Caco-2 (cell line): ENCODE data around the gene SLC19A1. TPM values are rescaled to one million over a fixed set of nuclear protein-coding genes. Genes with fewer than 3 reads are reported as not detected.
A peak's percentile ranks its signal among the peaks of the same experiment; 100 is the strongest.

Source experiments
- BruUV-seq: library from RNA; stranded (reverse); fragments of 400-500 nt; replicated peaks from 2 replicates; lab custom pipeline; 2021; lab: Mats Ljungman, UMichigan
- CTCF ChIA-PET: fragments of 300-600 bp; sonication (Branson Sonifier 250); formaldehyde crosslinking; loops from one replicate; lab custom pipeline; 2022; ENCODE audit warnings: antibody characterized with exemption; lab: Charles Lee
- POLR2A ChIA-PET: fragments of 300-600 bp; sonication (Branson Sonifier 250); formaldehyde crosslinking; loops from one replicate; lab custom pipeline; 2022; ENCODE audit warnings: antibody characterized with exemption; lab: Charles Lee
- DNase-seq, 2 experiments: peaks; one replicate each; pipeline versions ENCODE4 v3.0.0 to v3.0.0-alpha.2; 2020 to 2022
- H3K27me3 ChIP-seq: replicated peaks from 2 replicates; pipeline ENCODE4 v1.6.0; 2011; ENCODE audit warnings: low read length; ENCODE audit not compliant: control insufficient read depth, insufficient read depth
- H3K36me3 ChIP-seq: 2 replicates; pipeline ENCODE4 v1.5.1; 2011; ENCODE audit warnings: low read length; ENCODE audit not compliant: control insufficient read depth, insufficient read depth
- H3K4me1 ChIP-seq: fragments of 250-450 bp; sonication (Bioruptor Pico); 2 replicates; pipeline ENCODE4 v1.5.1; 2020; ENCODE audit warnings: mild to moderate bottlenecking
- H3K4me3 ChIP-seq: 2 replicates; pipeline ENCODE4 v1.5.1; 2011; ENCODE audit warnings: low read depth, mild to moderate bottlenecking, control low read depth, low read length
- H3K9me3 ChIP-seq: fragments of 250-450 bp; sonication (Bioruptor Pico); 2 replicates; pipeline ENCODE4 v1.5.1; 2020; ENCODE audit warnings: mild to moderate bottlenecking, moderate library complexity
- H3K27ac Mint-ChIP-seq: one replicate; pipeline ENCODE4 v1.8.0; 2022; ENCODE audit warnings: mixed read lengths; ENCODE audit not compliant: unreplicated experiment
- H3K27me3 Mint-ChIP-seq: one replicate; pipeline ENCODE4 v1.8.0; 2022; ENCODE audit warnings: mixed read lengths; ENCODE audit not compliant: insufficient read depth, unreplicated experiment
- H3K36me3 Mint-ChIP-seq: one replicate; pipeline ENCODE4 v1.8.0; 2022; ENCODE audit warnings: mild to moderate bottlenecking, mixed read lengths; ENCODE audit not compliant: insufficient read depth, unreplicated experiment
- H3K4me1 Mint-ChIP-seq: one replicate; pipeline ENCODE4 v1.8.0; 2022; ENCODE audit warnings: low read depth, mixed read lengths; ENCODE audit not compliant: unreplicated experiment
- H3K4me3 Mint-ChIP-seq: one replicate; pipeline ENCODE4 v1.8.0; 2022; ENCODE audit warnings: mild to moderate bottlenecking, moderate library complexity, mixed read lengths; ENCODE audit not compliant: unreplicated experiment
- H3K9me3 Mint-ChIP-seq: one replicate; pipeline ENCODE4 v1.8.0; 2022; ENCODE audit warnings: mixed read lengths; ENCODE audit not compliant: unreplicated experiment
- intact Hi-C: fragments of 100-400 bp; cut with micrococcal nuclease; formaldehyde crosslinking; loops from one replicate; pipeline ENCODE4 v1.10.0; 2022; ENCODE audit not compliant: unreplicated experiment
- total RNA-seq: library from RNA; stranded (reverse); gene quantifications from 2 replicates; pipeline ENCODE4 v1.2.3, GENCODE V29; 2022
- TF ChIP-seq, protein P1 (sequence below), 2 experiments: fragments of 200-600 bp in 1 of 2; IDR thresholded peaks; 1 replicate in 1 of 2; 2 replicates in 1 of 2; pipeline versions ENCODE4 v1.5.1 to v1.8.0; 2011 to 2022; ENCODE audit warnings: antibody characterized with exemption in 1 of 2, control low read depth in 1 of 2, inconsistent platforms in 1 of 2, low read depth in 1 of 2, low read length in 1 of 2, mild to moderate bottlenecking in 1 of 2, moderate library complexity in 1 of 2; ENCODE audit not compliant: insufficient read depth in 1 of 2, severe bottlenecking in 1 of 2, unreplicated experiment in 1 of 2

The SLC19A1 gene
- total RNA-seq, 1 experiment from 2014 or later, result 45.4 TPM

GRCh38 chr21:45510466-45510955, 31.7 kb downstream of the SLC19A1 start:
- DNase-seq, result no peak
- peaks cover 11% of the 10 kb centered on the region for H3K4me1 Mint-ChIP-seq
- H3K4me3 ChIP-seq, result no peak overlapping the region
- intact Hi-C loops, result no loop called here
- H3K27me3 Mint-ChIP-seq, result no peaks in the 10 kb centered on the region
- no peak overlapping the region for H3K4me3 Mint-ChIP-seq
- no peak overlapping the region for H3K27ac Mint-ChIP-seq
- H3K36me3 ChIP-seq, result no peaks in the 10 kb centered on the region; the same call in 1 of the 2 replicates
- H3K4me1 ChIP-seq, result peaks cover 6% of the 10 kb centered on the region; the same call in 1 of the 2 replicates
- TF ChIP-seq, protein P1, sequence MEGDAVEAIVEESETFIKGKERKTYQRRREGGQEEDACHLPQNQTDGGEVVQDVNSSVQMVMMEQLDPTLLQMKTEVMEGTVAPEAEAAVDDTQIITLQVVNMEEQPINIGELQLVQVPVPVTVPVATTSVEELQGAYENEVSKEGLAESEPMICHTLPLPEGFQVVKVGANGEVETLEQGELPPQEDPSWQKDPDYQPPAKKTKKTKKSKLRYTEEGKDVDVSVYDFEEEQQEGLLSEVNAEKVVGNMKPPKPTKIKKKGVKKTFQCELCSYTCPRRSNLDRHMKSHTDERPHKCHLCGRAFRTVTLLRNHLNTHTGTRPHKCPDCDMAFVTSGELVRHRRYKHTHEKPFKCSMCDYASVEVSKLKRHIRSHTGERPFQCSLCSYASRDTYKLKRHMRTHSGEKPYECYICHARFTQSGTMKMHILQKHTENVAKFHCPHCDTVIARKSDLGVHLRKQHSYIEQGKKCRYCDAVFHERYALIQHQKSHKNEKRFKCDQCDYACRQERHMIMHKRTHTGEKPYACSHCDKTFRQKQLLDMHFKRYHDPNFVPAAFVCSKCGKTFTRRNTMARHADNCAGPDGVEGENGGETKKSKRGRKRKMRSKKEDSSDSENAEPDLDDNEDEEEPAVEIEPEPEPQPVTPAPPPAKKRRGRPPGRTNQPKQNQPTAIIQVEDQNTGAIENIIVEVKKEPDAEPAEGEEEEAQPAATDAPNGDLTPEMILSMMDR (IDR thresholded peaks at IDR 0.05; ENCODE audit: insufficient read depth in 1 of 2, low read depth in 1 of 2, low read length in 1 of 2, severe bottlenecking in 1 of 2, unreplicated experiment in 1 of 2), result no peak
- ChIA-PET POLR2A (no interaction called here), CTCF (no interaction called here)
- no TSS peak for BruUV-seq
- H3K27me3 ChIP-seq, result no peaks in the 10 kb centered on the region
- no peaks in the 10 kb centered on the region for H3K9me3 ChIP-seq
- H3K36me3 Mint-ChIP-seq, result peaks cover 94% of the 10 kb centered on the region
- no peaks in the 10 kb centered on the region for H3K9me3 Mint-ChIP-seq

GRCh38 chr21:45509566-45510465, 32.4 kb downstream of the SLC19A1 start:
- BruUV-seq, result no TSS peak
- ChIA-PET CTCF (no interaction called here), POLR2A (no interaction called here)
- Mint-ChIP-seq H3K9me3 (no peaks in the 10 kb centered on the region), H3K4me3 (no peak overlapping the region), H3K27me3 (no peaks in the 10 kb centered on the region), H3K36me3 (peaks cover 92% of the 10 kb centered on the region), H3K27ac (no peak overlapping the region), H3K4me1 (peaks cover 11% of the 10 kb centered on the region)
- Histone ChIP-seq H3K27me3 (no peaks in the 10 kb centered on the region), H3K9me3 (no peaks in the 10 kb centered on the region), H3K36me3 (no peaks in the 10 kb centered on the region; the same call in 1 of the 2 replicates), H3K4me3 (no peak overlapping the region), H3K4me1 (peaks cover 6% of the 10 kb centered on the region; the same call in 1 of the 2 replicates)
- intact Hi-C loops, result no loop called here
- peak in 1 of 2 experiments; percentile 37 for DNase-seq
- TF ChIP-seq, protein P1 (IDR thresholded peaks at IDR 0.05; ENCODE audit: insufficient read depth in 1 of 2, low read depth in 1 of 2, low read length in 1 of 2, severe bottlenecking in 1 of 2, unreplicated experiment in 1 of 2), result peak in 1 of 2 experiments; percentile 21

DNA sequence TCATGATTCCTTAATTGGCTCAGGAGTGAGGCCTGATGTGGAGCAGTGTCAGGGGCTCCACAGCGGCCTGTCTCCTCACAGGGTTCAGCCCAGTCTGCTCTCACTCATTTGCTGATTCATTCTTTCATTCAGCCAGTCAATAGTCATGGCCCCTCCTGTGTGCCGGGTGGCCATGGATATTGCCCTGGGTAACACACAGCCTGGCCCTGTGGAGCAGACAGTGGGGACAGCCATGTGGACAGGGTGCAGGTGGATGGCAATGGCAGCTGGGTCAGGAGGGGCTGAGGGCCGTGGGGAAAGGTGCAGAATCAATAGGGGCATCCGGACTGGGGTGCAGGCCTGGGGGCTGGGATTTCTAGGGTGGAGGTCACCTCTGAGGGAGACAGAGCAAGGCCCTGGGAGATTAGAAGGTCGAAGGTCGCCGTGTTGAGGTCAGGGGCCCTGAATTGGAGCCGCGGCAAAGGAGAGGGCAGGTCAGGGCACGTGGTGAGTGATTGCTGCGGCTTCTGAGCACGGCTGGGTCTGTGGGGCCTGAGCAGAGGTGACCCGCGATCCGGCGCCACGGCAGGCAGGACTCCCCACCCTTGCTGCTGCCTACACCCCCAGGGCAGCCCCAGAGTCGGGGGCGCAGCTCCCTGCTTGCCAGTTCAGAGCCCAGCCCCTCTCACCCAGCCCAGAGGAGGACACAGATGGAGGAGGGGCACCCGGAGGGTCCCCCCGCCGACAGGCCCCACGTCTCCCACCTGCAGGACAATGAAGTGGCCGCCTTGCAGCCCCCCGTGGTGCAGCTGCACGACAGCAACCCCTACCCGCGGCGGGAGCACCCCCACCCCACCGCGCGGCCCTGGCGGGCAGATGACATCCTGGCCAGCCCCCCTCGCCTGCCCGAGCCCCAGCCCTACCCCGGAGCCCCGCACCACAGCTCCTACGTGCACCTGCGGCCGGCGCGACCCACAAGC, 33.4 kb downstream of the SLC19A1 start:
- no peaks in the 10 kb centered on the region for H3K9me3 Mint-ChIP-seq
- Histone ChIP-seq H3K27me3 (no peaks in the 10 kb centered on the region), H3K9me3 (no peaks in the 10 kb centered on the region), H3K4me3 (no peak overlapping the region), H3K36me3 (no peaks in the 10 kb centered on the region; the same call in 1 of the 2 replicates), H3K4me1 (peaks cover 6% of the 10 kb centered on the region; the same call in 1 of the 2 replicates)
- peaks cover 89% of the 10 kb centered on the region for H3K36me3 Mint-ChIP-seq
- peak overlapping the region; percentile 65 for H3K27ac Mint-ChIP-seq
- DNase-seq, result peak in 1 of 2 experiments; percentile 38
- H3K4me1 Mint-ChIP-seq, result peaks cover 11% of the 10 kb centered on the region
- no peaks in the 10 kb centered on the region for H3K27me3 Mint-ChIP-seq
- intact Hi-C loops, result no loop called here
- ChIA-PET CTCF (no interaction called here), POLR2A (no interaction called here)
- H3K4me3 Mint-ChIP-seq, result no peak overlapping the region
- no TSS peak for BruUV-seq
- TF ChIP-seq, protein P1 (IDR thresholded peaks at IDR 0.05; ENCODE audit: insufficient read depth in 1 of 2, low read depth in 1 of 2, low read length in 1 of 2, severe bottlenecking in 1 of 2, unreplicated experiment in 1 of 2), result no peak
